ENCODE measurements around the gene MTHFD1L.

Gene MTHFD1L

GRCh38 chr6:151059612-151060095 lies 194.2 kb downstream of the MTHFD1L start:
- Histone ChIP-seq H3K27me3 (ENCODE audit: control insufficient read depth, insufficient read depth, low read length) (no peaks in the 10 kb centered on the region), H3K36me3 (ENCODE audit: control insufficient read depth, insufficient read depth, low read length) (peaks cover 2% of the 10 kb centered on the region), H3K9ac (ENCODE audit: low read depth, low read length) (no peak overlapping the region), H3K4me3 (ENCODE audit: low read depth, low read length) (no peak overlapping the region), H3K9me3 (ENCODE audit: control insufficient read depth, insufficient read depth, low read length) (no peaks in the 10 kb centered on the region), H3K4me1 (ENCODE audit: control insufficient read depth, insufficient read depth, low read length) (no peaks in the 10 kb centered on the region)

GRCh38 chr6:151060096-151060765 lies 194.7 kb downstream of the MTHFD1L start:
- no peaks in the 10 kb centered on the region for H3K9me3 ChIP-seq (ENCODE audit: control insufficient read depth, insufficient read depth, low read length)
- no peak overlapping the region for H3K4me3 ChIP-seq (ENCODE audit: low read depth, low read length)
- no peaks in the 10 kb centered on the region for H3K4me1 ChIP-seq (ENCODE audit: control insufficient read depth, insufficient read depth, low read length)
- no peaks in the 10 kb centered on the region for H3K27me3 ChIP-seq (ENCODE audit: control insufficient read depth, insufficient read depth, low read length)
- peaks cover 2% of the 10 kb centered on the region for H3K36me3 ChIP-seq (ENCODE audit: control insufficient read depth, insufficient read depth, low read length)
- no peak overlapping the region for H3K9ac ChIP-seq (ENCODE audit: low read depth, low read length)

GRCh38 chr6:151060766-151061531 lies 195.4 kb downstream of the MTHFD1L start:
- H3K4me3 ChIP-seq (ENCODE audit: low read depth, low read length), result no peak overlapping the region
- H3K9me3 ChIP-seq (ENCODE audit: control insufficient read depth, insufficient read depth, low read length), result no peaks in the 10 kb centered on the region
- H3K4me1 ChIP-seq (ENCODE audit: control insufficient read depth, insufficient read depth, low read length), result no peaks in the 10 kb centered on the region
- no peaks in the 10 kb centered on the region for H3K27me3 ChIP-seq (ENCODE audit: control insufficient read depth, insufficient read depth, low read length)
- H3K36me3 ChIP-seq (ENCODE audit: control insufficient read depth, insufficient read depth, low read length), result peaks cover 2% of the 10 kb centered on the region
- H3K9ac ChIP-seq (ENCODE audit: low read depth, low read length), result no peak overlapping the region

GRCh38 chr6:151063352-151063751 lies 197.8 kb downstream of the MTHFD1L start:
- Histone ChIP-seq H3K36me3 (ENCODE audit: control insufficient read depth, insufficient read depth, low read length) (peaks cover 2% of the 10 kb centered on the region), H3K4me3 (ENCODE audit: low read depth, low read length) (no peak overlapping the region), H3K9ac (ENCODE audit: low read depth, low read length) (no peak overlapping the region)

GRCh38 chr6:151063842-151064647 lies 198.5 kb downstream of the MTHFD1L start:
- no peaks in the 10 kb centered on the region for H3K4me1 ChIP-seq (ENCODE audit: control insufficient read depth, insufficient read depth, low read length)
- no peak overlapping the region for H3K4me3 ChIP-seq (ENCODE audit: low read depth, low read length)
- H3K9ac ChIP-seq (ENCODE audit: low read depth, low read length), result no peak overlapping the region
- H3K27me3 ChIP-seq (ENCODE audit: control insufficient read depth, insufficient read depth, low read length), result no peaks in the 10 kb centered on the region
- peaks cover under 1% of the 10 kb centered on the region for H3K36me3 ChIP-seq (ENCODE audit: control insufficient read depth, insufficient read depth, low read length)
- H3K9me3 ChIP-seq (ENCODE audit: control insufficient read depth, insufficient read depth, low read length), result no peaks in the 10 kb centered on the region

More at GRCh38 chr6:151063352-151063751, 197.8 kb downstream of the MTHFD1L start:
- Histone ChIP-seq H3K4me1 (ENCODE audit: control insufficient read depth, insufficient read depth, low read length) (no peaks in the 10 kb centered on the region), H3K27me3 (ENCODE audit: control insufficient read depth, insufficient read depth, low read length) (no peaks in the 10 kb centered on the region), H3K9me3 (ENCODE audit: control insufficient read depth, insufficient read depth, low read length) (no peaks in the 10 kb centered on the region)

- Histone ChIP-seq H3K36me3 (ENCODE audit: control insufficient read depth, insufficient read depth, low read length) (peaks cover 3% of the 10 kb centered on the region), H3K9ac (ENCODE audit: low read depth, low read length) (no peak overlapping the region), H3K9me3 (ENCODE audit: control insufficient read depth, insufficient read depth, low read length) (no peaks in the 10 kb centered on the region), H3K4me3 (ENCODE audit: low read depth, low read length) (no peak overlapping the region), H3K27me3 (ENCODE audit: control insufficient read depth, insufficient read depth, low read length) (no peaks in the 10 kb centered on the region), H3K4me1 (ENCODE audit: control insufficient read depth, insufficient read depth, low read length) (no peaks in the 10 kb centered on the region)
Measured at GRCh38 chr6:151065027-151065815, 199.7 kb downstream of the MTHFD1L start.

- no peaks in the 10 kb centered on the region for H3K9me3 ChIP-seq (ENCODE audit: control insufficient read depth, insufficient read depth, low read length)
- H3K27me3 ChIP-seq (ENCODE audit: control insufficient read depth, insufficient read depth, low read length), result no peaks in the 10 kb centered on the region
- peaks cover 3% of the 10 kb centered on the region for H3K36me3 ChIP-seq (ENCODE audit: control insufficient read depth, insufficient read depth, low read length)
- H3K4me1 ChIP-seq (ENCODE audit: control insufficient read depth, insufficient read depth, low read length), result no peaks in the 10 kb centered on the region
- H3K4me3 ChIP-seq (ENCODE audit: low read depth, low read length), result no peak overlapping the region
- H3K9ac ChIP-seq (ENCODE audit: low read depth, low read length), result no peak overlapping the region
Measured at GRCh38 chr6:151067684-151068596, 202.4 kb downstream of the MTHFD1L start.

GRCh38 chr6:151068761-151069312 lies 203.3 kb downstream of the MTHFD1L start:
- Histone ChIP-seq H3K9me3 (ENCODE audit: control insufficient read depth, insufficient read depth, low read length) (no peaks in the 10 kb centered on the region), H3K4me1 (ENCODE audit: control insufficient read depth, insufficient read depth, low read length) (no peaks in the 10 kb centered on the region), H3K4me3 (ENCODE audit: low read depth, low read length) (no peak overlapping the region), H3K9ac (ENCODE audit: low read depth, low read length) (no peak overlapping the region), H3K27me3 (ENCODE audit: control insufficient read depth, insufficient read depth, low read length) (no peaks in the 10 kb centered on the region), H3K36me3 (ENCODE audit: control insufficient read depth, insufficient read depth, low read length) (peaks cover 3% of the 10 kb centered on the region)

GRCh38 chr6:151069641-151070040 lies 204.1 kb downstream of the MTHFD1L start:
- Histone ChIP-seq H3K27me3 (ENCODE audit: control insufficient read depth, insufficient read depth, low read length) (no peaks in the 10 kb centered on the region), H3K36me3 (ENCODE audit: control insufficient read depth, insufficient read depth, low read length) (peaks cover 3% of the 10 kb centered on the region), H3K4me1 (ENCODE audit: control insufficient read depth, insufficient read depth, low read length) (no peaks in the 10 kb centered on the region), H3K9ac (ENCODE audit: low read depth, low read length) (no peak overlapping the region), H3K4me3 (ENCODE audit: low read depth, low read length) (no peak overlapping the region), H3K9me3 (ENCODE audit: control insufficient read depth, insufficient read depth, low read length) (no peaks in the 10 kb centered on the region)

GRCh38 chr6:151070631-151071051 lies 205.1 kb downstream of the MTHFD1L start:
- no peaks in the 10 kb centered on the region for H3K27me3 ChIP-seq (ENCODE audit: control insufficient read depth, insufficient read depth, low read length)
- H3K36me3 ChIP-seq (ENCODE audit: control insufficient read depth, insufficient read depth, low read length), result peaks cover 3% of the 10 kb centered on the region
- H3K9me3 ChIP-seq (ENCODE audit: control insufficient read depth, insufficient read depth, low read length), result no peaks in the 10 kb centered on the region
- H3K4me1 ChIP-seq (ENCODE audit: control insufficient read depth, insufficient read depth, low read length), result no peaks in the 10 kb centered on the region
- H3K4me3 ChIP-seq (ENCODE audit: low read depth, low read length), result no peak overlapping the region
- no peak overlapping the region for H3K9ac ChIP-seq (ENCODE audit: low read depth, low read length)
